ENCODE measurements around the gene ADARB1. TPM values are rescaled to one million over a fixed set of nuclear protein-coding genes. Genes with fewer than 3 reads are reported as not detected.

The ADARB1 gene
- total RNA-seq, 4 donors from 2014 or later = 6.8 to 32.2 (median 17.3) TPM

DNA sequence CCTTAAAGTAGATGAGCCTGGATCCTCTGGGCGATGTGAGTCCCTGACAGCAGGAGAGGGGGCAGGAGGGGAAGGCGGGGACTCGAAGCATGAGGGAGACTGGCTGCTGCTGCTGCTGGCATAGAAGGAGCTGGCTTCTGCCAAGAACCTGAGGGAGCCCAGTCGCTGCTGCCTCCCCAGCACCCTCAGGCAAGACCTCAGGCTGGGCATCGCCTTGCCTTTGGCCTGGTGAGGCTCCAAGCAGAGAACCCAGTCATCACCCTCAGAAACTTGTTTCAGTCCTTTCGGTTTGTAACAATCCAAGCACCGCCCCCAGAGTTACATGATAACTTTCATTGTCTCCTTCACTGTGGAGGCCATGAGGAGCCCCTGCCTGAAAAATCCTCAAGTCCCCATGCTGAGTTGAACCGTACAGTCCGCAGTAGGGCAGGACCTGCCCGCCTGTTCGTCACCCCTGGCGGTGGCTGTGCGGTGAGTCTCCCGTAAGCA lies 174.6 kb downstream of the ADARB1 start:
- H3K4me1 ChIP-seq = peaks cover 0 to 9% (median 5%) of the 10 kb centered on the region in 4 donors
- in situ Hi-C loops (cut with MboI; ENCODE audit: low pct_ligation_motif_present in 1 of 4, low pct_unique_long_range_greater_than_20kb in 1 of 4, low sequenced_read_pairs in 3 of 4) = no loop called here
- no peaks in the 10 kb centered on the region for H3K36me3 ChIP-seq
- H3K4me3 ChIP-seq = peak overlapping the region in 2 of 4 donors; percentile 5 to 30
- peak overlapping the region in 2 of 4 donors; percentile 50 to 65 for H3K27ac ChIP-seq
- H3K27me3 ChIP-seq = peaks cover 17% of the 10 kb centered on the region
- TF ChIP-seq POLR2A (IDR thresholded peaks at IDR 0.05) (no peak), EP300 (IDR thresholded peaks at IDR 0.05; ENCODE audit: low read depth) (no peak), POLR2AphosphoS5 (IDR thresholded peaks at IDR 0.05) (no peak)
- TF ChIP-seq, protein P1, sequence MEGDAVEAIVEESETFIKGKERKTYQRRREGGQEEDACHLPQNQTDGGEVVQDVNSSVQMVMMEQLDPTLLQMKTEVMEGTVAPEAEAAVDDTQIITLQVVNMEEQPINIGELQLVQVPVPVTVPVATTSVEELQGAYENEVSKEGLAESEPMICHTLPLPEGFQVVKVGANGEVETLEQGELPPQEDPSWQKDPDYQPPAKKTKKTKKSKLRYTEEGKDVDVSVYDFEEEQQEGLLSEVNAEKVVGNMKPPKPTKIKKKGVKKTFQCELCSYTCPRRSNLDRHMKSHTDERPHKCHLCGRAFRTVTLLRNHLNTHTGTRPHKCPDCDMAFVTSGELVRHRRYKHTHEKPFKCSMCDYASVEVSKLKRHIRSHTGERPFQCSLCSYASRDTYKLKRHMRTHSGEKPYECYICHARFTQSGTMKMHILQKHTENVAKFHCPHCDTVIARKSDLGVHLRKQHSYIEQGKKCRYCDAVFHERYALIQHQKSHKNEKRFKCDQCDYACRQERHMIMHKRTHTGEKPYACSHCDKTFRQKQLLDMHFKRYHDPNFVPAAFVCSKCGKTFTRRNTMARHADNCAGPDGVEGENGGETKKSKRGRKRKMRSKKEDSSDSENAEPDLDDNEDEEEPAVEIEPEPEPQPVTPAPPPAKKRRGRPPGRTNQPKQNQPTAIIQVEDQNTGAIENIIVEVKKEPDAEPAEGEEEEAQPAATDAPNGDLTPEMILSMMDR (IDR thresholded peaks at IDR 0.05) = no peak
- peaks cover 3 to 4% of the 10 kb centered on the region in 2 donors for H3K9me3 ChIP-seq
- WGBS, 2 donors (ENCODE audit: low coverage in 1 of 2) = 48% methylated on average over 14 of the region's 14 CpGs; no CpG with 5 or more reads in 1 of the 2 donors
- DNase-seq = peak; percentile 32
- intact Hi-C loops (cut with DNase I; ENCODE audit: low total_unique reads) = no loop called here

DNA sequence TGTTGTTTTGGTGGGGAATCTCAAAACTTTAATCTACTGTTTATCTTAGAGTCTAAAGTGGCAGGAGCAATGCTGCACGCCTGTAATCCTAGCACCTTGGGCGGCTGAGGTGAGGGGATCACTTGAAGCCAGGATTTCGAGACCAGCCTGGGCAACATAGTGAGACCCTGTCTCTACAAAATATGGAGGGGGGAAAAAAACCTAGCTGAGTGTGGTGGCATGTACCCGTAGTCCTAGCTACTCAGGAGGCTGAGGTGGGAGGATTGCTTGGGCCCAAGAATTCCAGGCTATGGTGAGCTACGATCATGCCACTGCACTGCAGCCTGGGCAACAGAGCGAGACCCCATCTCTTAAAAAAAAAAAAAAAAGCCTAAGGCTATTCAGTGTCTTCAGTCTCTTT lies 175.2 kb downstream of the ADARB1 start:
- H3K4me1 ChIP-seq = peaks cover 0 to 9% (median 5%) of the 10 kb centered on the region in 4 donors
- H3K9me3 ChIP-seq = no peaks in the 10 kb centered on the region
- in situ Hi-C loops (cut with MboI; ENCODE audit: low pct_ligation_motif_present in 1 of 4, low pct_unique_long_range_greater_than_20kb in 1 of 4, low sequenced_read_pairs in 3 of 4) = no loop called here
- no peak for DNase-seq
- no peaks in the 10 kb centered on the region for H3K36me3 ChIP-seq
- no peak overlapping the region for H3K4me3 ChIP-seq
- peak overlapping the region in 2 of 4 donors; percentile 50 to 65 for H3K27ac ChIP-seq
- no peak for TF ChIP-seq POLR2AphosphoS5 (IDR thresholded peaks at IDR 0.05)
- TF ChIP-seq, protein P1 (IDR thresholded peaks at IDR 0.05) = no peak
- TF ChIP-seq EP300 (IDR thresholded peaks at IDR 0.05; ENCODE audit: low read depth) = no peak
- no peak for TF ChIP-seq POLR2A (IDR thresholded peaks at IDR 0.05)
- peaks cover 24% of the 10 kb centered on the region for H3K27me3 ChIP-seq
- 88 to 100% methylated on average over 3 to 6 of the region's 6 CpGs for WGBS, 2 donors (ENCODE audit: low coverage in 1 of 2)
- intact Hi-C loops (cut with DNase I; ENCODE audit: low total_unique reads) = no loop called here

DNA sequence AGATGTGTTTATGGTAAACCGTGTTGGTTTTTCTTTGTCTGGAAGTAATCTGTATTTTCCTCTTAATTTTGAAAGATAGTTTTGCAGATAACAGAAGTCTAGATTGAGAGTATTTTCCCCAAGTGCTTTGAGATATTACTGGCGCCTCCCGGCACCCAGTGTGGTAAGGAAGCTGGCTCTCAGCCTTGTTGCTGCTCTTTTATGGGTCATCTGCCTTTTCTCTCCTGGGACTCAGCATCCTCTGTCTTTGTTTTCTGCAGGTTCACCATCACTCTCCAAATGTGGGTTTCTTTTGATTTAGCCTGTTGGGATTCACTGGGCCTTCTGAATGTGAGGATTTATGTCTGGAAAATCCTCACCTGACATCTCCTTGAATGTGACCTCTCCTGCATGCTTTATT lies 175.9 kb downstream of the ADARB1 start:
- peaks cover 0 to 9% (median 5%) of the 10 kb centered on the region in 4 donors for H3K4me1 ChIP-seq
- H3K4me3 ChIP-seq = no peak overlapping the region
- no peaks in the 10 kb centered on the region for H3K36me3 ChIP-seq
- H3K9me3 ChIP-seq = no peaks in the 10 kb centered on the region
- DNase-seq = no peak
- peak overlapping the region in 2 of 4 donors; percentile 47 to 65 for H3K27ac ChIP-seq
- TF ChIP-seq, protein P1 (IDR thresholded peaks at IDR 0.05) = no peak
- TF ChIP-seq POLR2AphosphoS5 (IDR thresholded peaks at IDR 0.05) (no peak), EP300 (IDR thresholded peaks at IDR 0.05; ENCODE audit: low read depth) (no peak), POLR2A (IDR thresholded peaks at IDR 0.05) (no peak)
- 71 to 83% methylated on average over 3 of the region's 3 CpGs for WGBS, 2 donors (ENCODE audit: low coverage in 1 of 2)
- in situ Hi-C loops (cut with MboI; ENCODE audit: low pct_ligation_motif_present in 1 of 4, low pct_unique_long_range_greater_than_20kb in 1 of 4, low sequenced_read_pairs in 3 of 4) (no loop called here), intact Hi-C loops (cut with DNase I; ENCODE audit: low total_unique reads) (no loop called here)
- H3K27me3 ChIP-seq = peaks cover 27% of the 10 kb centered on the region

DNA sequence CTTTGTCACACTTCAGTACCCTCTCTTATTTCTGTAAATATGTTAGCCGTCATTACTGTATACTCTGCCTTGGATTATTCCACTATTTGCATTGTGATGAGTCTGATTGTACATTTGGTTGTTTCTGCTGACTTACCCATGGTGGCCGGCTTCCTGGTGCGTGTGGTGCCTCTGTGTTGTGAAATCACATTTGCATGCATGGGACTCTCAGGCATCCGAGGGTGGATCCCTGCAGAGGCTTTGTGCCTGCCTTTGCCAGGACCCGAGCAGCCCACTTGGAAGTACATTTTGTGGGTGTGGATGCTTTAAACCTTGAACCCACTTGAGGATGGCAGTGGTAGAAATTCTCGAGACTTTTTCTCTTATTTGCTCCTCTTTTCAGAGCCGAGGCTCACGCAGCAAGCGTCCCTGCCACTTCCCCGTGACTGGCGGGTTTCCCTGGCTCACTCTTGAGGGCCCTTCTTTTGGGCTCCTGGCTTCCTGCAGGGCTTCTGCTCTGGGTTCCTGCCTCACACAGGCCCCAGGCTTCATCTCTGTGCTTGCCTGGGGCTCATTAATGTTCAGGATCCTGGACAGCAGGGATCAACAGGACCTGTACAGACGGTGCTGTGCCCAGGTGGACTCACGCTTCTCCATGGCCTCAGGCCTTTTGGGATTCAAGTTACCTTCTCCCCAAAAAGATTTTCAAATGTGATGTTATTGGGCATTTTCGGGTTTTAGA lies 176.7 kb downstream of the ADARB1 start:
- in situ Hi-C loops (cut with MboI; ENCODE audit: low pct_ligation_motif_present in 1 of 4, low pct_unique_long_range_greater_than_20kb in 1 of 4, low sequenced_read_pairs in 3 of 4) (no loop called here), intact Hi-C loops (cut with DNase I; ENCODE audit: low total_unique reads) (no loop called here)
- 91% methylated on average over 14 of the region's 14 CpGs; no CpG with 5 or more reads in 1 of the 2 donors for WGBS, 2 donors (ENCODE audit: low coverage in 1 of 2)

More for the DNA sequence above, 176.7 kb downstream of the ADARB1 start:
- peaks cover 0 to 9% (median 5%) of the 10 kb centered on the region in 4 donors for H3K4me1 ChIP-seq
- H3K4me3 ChIP-seq = no peak overlapping the region
- H3K9me3 ChIP-seq = no peaks in the 10 kb centered on the region
- TF ChIP-seq, protein P1 (IDR thresholded peaks at IDR 0.05) = no peak
- TF ChIP-seq POLR2AphosphoS5 (IDR thresholded peaks at IDR 0.05) = no peak
- TF ChIP-seq EP300 (IDR thresholded peaks at IDR 0.05; ENCODE audit: low read depth) = no peak
- no peak for TF ChIP-seq POLR2A (IDR thresholded peaks at IDR 0.05)
- no peak overlapping the region for H3K27ac ChIP-seq
- peaks cover 31% of the 10 kb centered on the region for H3K27me3 ChIP-seq
- no peaks in the 10 kb centered on the region for H3K36me3 ChIP-seq
- no peak for DNase-seq

Data from transverse colon (tissue), 4 donors.